ENCODE data around the gene PRPF4. TPM values are rescaled to one million over a fixed set of nuclear protein-coding genes. Genes with fewer than 3 reads are reported as not detected.

The PRPF4 gene
- 10 to 100 TPM; 11.6 to 11.9 TPM for total RNA-seq
- polyA plus RNA-seq, result 1 to 10 TPM; 5.0 to 9.3 TPM

GRCh38 chr9:113275157-113276131, at the start of gene PRPF4, which contains the start of gene CDC26:
PRPF4 (plus strand) TSS chr9:113275658; CDS start chr9:113275744, 86 bp downstream.
CDC26 (minus strand) TSS chr9:113275572; CDS start chr9:113272507, 3,065 bp downstream.
- H3K27ac ChIP-seq (ENCODE audit: low read depth in 1 of 2, low read length in 2 of 2), result peak within 1 kb of the TSS; percentile 88 to 97
- TF ChIP-seq, protein P1, sequence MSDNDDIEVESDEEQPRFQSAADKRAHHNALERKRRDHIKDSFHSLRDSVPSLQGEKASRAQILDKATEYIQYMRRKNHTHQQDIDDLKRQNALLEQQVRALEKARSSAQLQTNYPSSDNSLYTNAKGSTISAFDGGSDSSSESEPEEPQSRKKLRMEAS (IDR thresholded peaks at IDR 0.05), result peak; percentile 86
- TF ChIP-seq NR2F2 (IDR thresholded peaks at IDR 0.05), result peak; percentile 93
- TF ChIP-seq JUND (IDR thresholded peaks at IDR 0.05), result peak; percentile 57 to 74
- peak; percentile 20 for TF ChIP-seq TAF1 (conservative IDR thresholded peaks at IDR 0.05)
- no peak for TF ChIP-seq FOXA2 (IDR thresholded peaks at IDR 0.05)
- peak; percentile 8 for TF ChIP-seq FOXA1 (IDR thresholded peaks at IDR 0.05)
- TF ChIP-seq GABPA (IDR thresholded peaks at IDR 0.05 in 1 of 2, conservative IDR thresholded peaks at IDR 0.05 in 1 of 2), result peak; percentile 89 to 98
- no peak for TF ChIP-seq CTCF (IDR thresholded peaks at IDR 0.05; ENCODE audit: low read depth, low read length, missing input control)
- TF ChIP-seq, protein P2, sequence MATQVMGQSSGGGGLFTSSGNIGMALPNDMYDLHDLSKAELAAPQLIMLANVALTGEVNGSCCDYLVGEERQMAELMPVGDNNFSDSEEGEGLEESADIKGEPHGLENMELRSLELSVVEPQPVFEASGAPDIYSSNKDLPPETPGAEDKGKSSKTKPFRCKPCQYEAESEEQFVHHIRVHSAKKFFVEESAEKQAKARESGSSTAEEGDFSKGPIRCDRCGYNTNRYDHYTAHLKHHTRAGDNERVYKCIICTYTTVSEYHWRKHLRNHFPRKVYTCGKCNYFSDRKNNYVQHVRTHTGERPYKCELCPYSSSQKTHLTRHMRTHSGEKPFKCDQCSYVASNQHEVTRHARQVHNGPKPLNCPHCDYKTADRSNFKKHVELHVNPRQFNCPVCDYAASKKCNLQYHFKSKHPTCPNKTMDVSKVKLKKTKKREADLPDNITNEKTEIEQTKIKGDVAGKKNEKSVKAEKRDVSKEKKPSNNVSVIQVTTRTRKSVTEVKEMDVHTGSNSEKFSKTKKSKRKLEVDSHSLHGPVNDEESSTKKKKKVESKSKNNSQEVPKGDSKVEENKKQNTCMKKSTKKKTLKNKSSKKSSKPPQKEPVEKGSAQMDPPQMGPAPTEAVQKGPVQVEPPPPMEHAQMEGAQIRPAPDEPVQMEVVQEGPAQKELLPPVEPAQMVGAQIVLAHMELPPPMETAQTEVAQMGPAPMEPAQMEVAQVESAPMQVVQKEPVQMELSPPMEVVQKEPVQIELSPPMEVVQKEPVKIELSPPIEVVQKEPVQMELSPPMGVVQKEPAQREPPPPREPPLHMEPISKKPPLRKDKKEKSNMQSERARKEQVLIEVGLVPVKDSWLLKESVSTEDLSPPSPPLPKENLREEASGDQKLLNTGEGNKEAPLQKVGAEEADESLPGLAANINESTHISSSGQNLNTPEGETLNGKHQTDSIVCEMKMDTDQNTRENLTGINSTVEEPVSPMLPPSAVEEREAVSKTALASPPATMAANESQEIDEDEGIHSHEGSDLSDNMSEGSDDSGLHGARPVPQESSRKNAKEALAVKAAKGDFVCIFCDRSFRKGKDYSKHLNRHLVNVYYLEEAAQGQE (IDR thresholded peaks at IDR 0.05), result peak; percentile 83
- TF ChIP-seq SP1 (IDR thresholded peaks at IDR 0.05), result peak; percentile 74
- TF ChIP-seq ZBTB33 (IDR thresholded peaks at IDR 0.05), result peak; percentile 97
- peak; percentile 24 for TF ChIP-seq ATF3 (IDR thresholded peaks at IDR 0.05)
- no peak for TF ChIP-seq HNF4G (IDR thresholded peaks at IDR 0.05)
- peak; percentile 98 for TF ChIP-seq YY1 (IDR thresholded peaks at IDR 0.05)
- peak; percentile 94 to 96 for TF ChIP-seq RXRA (IDR thresholded peaks at IDR 0.05)
- peak; percentile 89 to 98 for TF ChIP-seq EGR1 (IDR thresholded peaks at IDR 0.05; ENCODE audit: low read depth in 2 of 2)
- TF ChIP-seq RAD21 (IDR thresholded peaks at IDR 0.05), result peak in 1 of 2 donors; percentile 47
- peak; percentile 49 to 63 for TF ChIP-seq HNF4A (conservative IDR thresholded peaks at IDR 0.05)
- peaks cover 13 to 32% (median 29%) of the 10 kb centered on the region in 4 donors for H3K36me3 ChIP-seq (ENCODE audit: control insufficient read depth in 4 of 4, insufficient read depth in 3 of 4, low read depth in 1 of 4, low read length in 3 of 4)
- H3K9me3 ChIP-seq (ENCODE audit: control insufficient read depth in 4 of 4, low read length in 3 of 4), result no peaks in the 10 kb centered on the region
- peak within 1 kb of the TSS; percentile 77 to 97 (median 94) for H3K4me3 ChIP-seq (ENCODE audit: low read depth in 1 of 3, low read length in 3 of 3)
- DNase-seq (ENCODE audit: low spot score), result peak; percentile 96
- peak within 1 kb of the TSS; percentile 97 to 98 for H3K9ac ChIP-seq (ENCODE audit: low read depth in 1 of 2, low read length in 2 of 2)
- no peaks in the 10 kb centered on the region for H3K27me3 ChIP-seq (ENCODE audit: control insufficient read depth in 4 of 4, insufficient read depth in 4 of 4, low read length in 3 of 4)
- peaks cover 4 to 30% (median 19%) of the 10 kb centered on the region in 4 donors for H3K4me1 ChIP-seq (ENCODE audit: control insufficient read depth in 4 of 4, insufficient read depth in 4 of 4, low read length in 3 of 4)
- WGBS, result under 1% methylated on average over 63 of the region's 63 CpGs
